H1 (cell line): ENCODE measurements around the gene FUT4. TPM values are rescaled to one million over a fixed set of nuclear protein-coding genes. Genes with fewer than 3 reads are reported as not detected.

Experiments used
- CTCF ChIA-PET: fragments of 300-600 bp; sonication (Branson Sonifier 250); formaldehyde crosslinking; loops from one replicate; lab custom pipeline; 2021; ENCODE audit not compliant: partially characterized antibody; lab: Charles Lee
- POLR2A ChIA-PET: fragments of 300-600 bp; sonication (Branson Sonifier 250); formaldehyde crosslinking; loops from one replicate; lab custom pipeline; 2021; ENCODE audit warnings: inconsistent platforms; ENCODE audit not compliant: partially characterized antibody; lab: Charles Lee
- DNase-seq, 2 experiments: peaks; one replicate each; pipeline versions ENCODE4 v3.0.0 to v3.0.0-alpha.2; 2010 to 2022; ENCODE audit warnings: low spot score in 2 of 2, low read depth in 1 of 2, mixed read lengths in 1 of 2
- FAIRE-seq: peaks from 2 replicates; lab custom pipeline; 2011; peaks lifted over from hg19 to GRCh38; lab: Jason Lieb, UNC
- H2AFZ ChIP-seq: 2 replicates; pipeline ENCODE4 v1.8.1; 2012; ENCODE audit warnings: low read length, inconsistent platforms
- H2AK5ac ChIP-seq: 2 replicates; pipeline ENCODE4 v1.6.1; 2013; ENCODE audit warnings: low read depth, low read length
- H2BK120ac ChIP-seq: replicated peaks from 2 replicates; pipeline ENCODE3; 2013; ENCODE audit warnings: low read depth, low read length, inconsistent platforms
- H2BK12ac ChIP-seq: 2 replicates; pipeline ENCODE4 v1.6.1; 2013; ENCODE audit warnings: low read depth, low read length
- H2BK15ac ChIP-seq: 2 replicates; pipeline ENCODE4 v1.6.1; 2013; ENCODE audit warnings: low read length
- H2BK20ac ChIP-seq: 2 replicates; pipeline ENCODE4 v1.6.1; 2013; ENCODE audit warnings: low read length
- H2BK5ac ChIP-seq: 2 replicates; pipeline ENCODE4 v1.6.1; 2013; ENCODE audit warnings: low read depth, low read length
- H3K14ac ChIP-seq: 2 replicates; pipeline ENCODE4 v1.6.1; 2013; ENCODE audit warnings: inconsistent platforms; ENCODE audit not compliant: insufficient read length
- H3K18ac ChIP-seq: 2 replicates; pipeline ENCODE4 v1.6.1; 2013; ENCODE audit warnings: low read length; ENCODE audit errors: extremely low read depth
- H3K23ac ChIP-seq: 2 replicates; pipeline ENCODE4 v1.6.1; 2013; ENCODE audit warnings: inconsistent platforms; ENCODE audit not compliant: insufficient read length
- H3K23me2 ChIP-seq: 2 replicates; pipeline ENCODE4 v1.6.1; 2013; ENCODE audit warnings: low read depth, low read length
- H3K27ac ChIP-seq: 2 replicates; pipeline ENCODE4 v1.6.1; 2011; ENCODE audit warnings: low read depth, low read length, inconsistent platforms
- H3K27me3 ChIP-seq, 4 experiments: replicated peaks in 1 of 4; 1 replicate in 1 of 4; 2 replicates in 3 of 4; pipeline versions ENCODE4 v1.6.1 to v1.8.1; 2011 to 2013; ENCODE audit warnings: low read length in 3 of 4, mild to moderate bottlenecking in 3 of 4, inconsistent platforms in 2 of 4, mixed read lengths in 2 of 4, moderate library complexity in 1 of 4; ENCODE audit not compliant: control insufficient read depth in 3 of 4, insufficient read depth in 3 of 4; ENCODE audit errors: extremely low read depth in 1 of 4
- H3K36me3 ChIP-seq, 4 experiments: 2 replicates each; pipeline versions ENCODE4 v1.6.1 to v1.8.1; 2011 to 2013; ENCODE audit warnings: mild to moderate bottlenecking in 4 of 4, low read length in 3 of 4, moderate library complexity in 2 of 4, control low read depth in 1 of 4, inconsistent platforms in 1 of 4; ENCODE audit not compliant: insufficient read depth in 4 of 4, control insufficient read depth in 2 of 4
- H3K4ac ChIP-seq: replicated peaks from 2 replicates; pipeline ENCODE3; 2013; ENCODE audit warnings: low read length, low read depth, mixed read lengths, inconsistent platforms; ENCODE audit not compliant: insufficient read length
- H3K4me1 ChIP-seq, 4 experiments: replicated peaks in 1 of 4; 1 replicate in 1 of 4; 2 replicates in 3 of 4; pipeline versions ENCODE4 v1.6.1 to v1.8.1; 2011 to 2013; ENCODE audit warnings: low read length in 3 of 4, inconsistent platforms in 2 of 4, mixed read lengths in 1 of 4; ENCODE audit not compliant: insufficient read depth in 4 of 4, control insufficient read depth in 3 of 4
- H3K4me2 ChIP-seq, 2 experiments: 2 replicates each; pipeline versions ENCODE4 v1.6.1 to v1.8.1; 2011 to 2013; ENCODE audit warnings: low read depth in 2 of 2, low read length in 2 of 2, control low read depth in 1 of 2, inconsistent platforms in 1 of 2, mild to moderate bottlenecking in 1 of 2; ENCODE audit not compliant: insufficient read depth in 1 of 2
- H3K4me3 ChIP-seq, 4 experiments: fragments of 200-600, 300-600 bp in 1 of 4; sonication (generic), shearing (Covaris generic), sonication (Bioruptor Twin) in 1 of 4; 2 replicates each; pipeline versions ENCODE4 v1.5.1 to v1.8.1; 2011 to 2016; ENCODE audit warnings: low read length in 4 of 4, low read depth in 3 of 4, control low read depth in 2 of 4, inconsistent platforms in 2 of 4, mild to moderate bottlenecking in 2 of 4, mixed read lengths in 1 of 4, moderate library complexity in 1 of 4; ENCODE audit not compliant: insufficient read depth in 2 of 4; ENCODE audit errors: extremely low read depth in 1 of 4
- H3K56ac ChIP-seq: replicated peaks from 2 replicates; pipeline ENCODE3; 2013; ENCODE audit warnings: low read depth, mild to moderate bottlenecking, mixed read lengths, low read length, inconsistent platforms; ENCODE audit not compliant: insufficient read length
- H3K79me1 ChIP-seq: 2 replicates; pipeline ENCODE4 v1.6.1; 2013; ENCODE audit warnings: low read depth, low read length, control low read depth
- H3K79me2 ChIP-seq, 2 experiments: 2 replicates each; pipeline versions ENCODE4 v1.6.1 to v1.8.1; 2012 to 2013; ENCODE audit warnings: low read length in 2 of 2, mild to moderate bottlenecking in 2 of 2, inconsistent platforms in 1 of 2; ENCODE audit not compliant: insufficient read depth in 2 of 2, control insufficient read depth in 1 of 2
- H3K9ac ChIP-seq, 4 experiments: replicated peaks in 1 of 4; 1 replicate in 1 of 4; 2 replicates in 3 of 4; pipeline versions ENCODE4 v1.6.1 to v1.8.1; 2011 to 2013; ENCODE audit warnings: low read depth in 3 of 4, low read length in 3 of 4, control low read depth in 2 of 4, mild to moderate bottlenecking in 2 of 4, moderate library complexity in 2 of 4, inconsistent platforms in 1 of 4; ENCODE audit errors: extremely low read depth in 1 of 4
- H3K9me3 ChIP-seq, 2 experiments: 2 replicates each; pipeline versions ENCODE4 v1.6.1 to v1.8.1; 2012 to 2013; ENCODE audit warnings: mild to moderate bottlenecking in 2 of 2, moderate library complexity in 2 of 2, control low read depth in 1 of 2, inconsistent platforms in 1 of 2, low read depth in 1 of 2, low read length in 1 of 2, mixed read lengths in 1 of 2; ENCODE audit not compliant: insufficient read depth in 2 of 2
- H4K20me1 ChIP-seq, 2 experiments: replicated peaks in 1 of 2; 2 replicates each; pipeline versions ENCODE3 to v1.8.1; 2011 to 2013; ENCODE audit warnings: inconsistent platforms in 2 of 2, low read length in 2 of 2, mild to moderate bottlenecking in 1 of 2; ENCODE audit not compliant: insufficient read depth in 2 of 2, control insufficient read depth in 1 of 2
- H4K5ac ChIP-seq: 2 replicates; pipeline ENCODE4 v1.6.1; 2013; ENCODE audit warnings: low read length, low read depth, mixed read lengths, inconsistent platforms; ENCODE audit not compliant: insufficient read length
- H4K8ac ChIP-seq: 2 replicates; pipeline ENCODE4 v1.8.0; 2013; ENCODE audit warnings: mild to moderate bottlenecking, moderate library complexity, low read length, inconsistent platforms; ENCODE audit not compliant: insufficient read depth; ENCODE audit errors: extremely low read depth
- H4K91ac ChIP-seq: replicated peaks from 2 replicates; pipeline ENCODE3; 2013; ENCODE audit warnings: low read length, mixed read lengths, inconsistent platforms; ENCODE audit not compliant: insufficient read length
- BCL11A ChIP-seq, 2 experiments: IDR thresholded peaks; one replicate each; pipeline ENCODE4 v1.6.1; 2011; ENCODE audit warnings: low read depth in 2 of 2, low read length in 2 of 2, mild to moderate bottlenecking in 2 of 2
- CBX5 ChIP-seq: fragments of 300-800, 300-1000 bp; sonication (generic); IDR thresholded peaks from 2 replicates; pipeline ENCODE4 v1.7.1; 2016; ENCODE audit warnings: antibody characterized with exemption, low read length, low read depth
- CTBP2 ChIP-seq: IDR thresholded peaks from 2 replicates; pipeline ENCODE4 v1.7.0; 2011; ENCODE audit warnings: borderline replicate concordance, mild to moderate bottlenecking, moderate library complexity, mixed read lengths, low read length; ENCODE audit not compliant: insufficient read depth, insufficient read length
- EZH2 ChIP-seq: fragments of 200-600 bp; sonication (generic); IDR thresholded peaks from 2 replicates; pipeline ENCODE4 v1.7.1; 2012; ENCODE audit warnings: low read depth, mild to moderate bottlenecking, moderate library complexity, low read length, inconsistent platforms; ENCODE audit not compliant: severe bottlenecking
- MAX ChIP-seq: IDR thresholded peaks from 2 replicates; pipeline ENCODE4 v1.6.1; 2012; ENCODE audit warnings: inconsistent platforms
- NRF1 ChIP-seq: IDR thresholded peaks from 2 replicates; pipeline ENCODE4 v1.6.1; 2011; ENCODE audit warnings: mild to moderate bottlenecking, low read depth, low read length, improper control_type of control experiment
- SRF ChIP-seq: IDR thresholded peaks from 2 replicates; pipeline ENCODE4 v1.6.1; 2011; ENCODE audit warnings: mild to moderate bottlenecking, low read depth, low read length, moderate library complexity
- TEAD4 ChIP-seq: IDR thresholded peaks from 2 replicates; pipeline ENCODE4 v1.6.1; 2012; ENCODE audit warnings: low read depth, low read length, inconsistent platforms, mixed read lengths
- WGBS, 2 experiments: shearing (Covaris generic) in 1 of 2; methylation state at CpG; one replicate each; pipeline versions ENCODE4 v1.1.6 to v1.1.7; 2013 to 2015; ENCODE audit warnings: low lambda C conversion rate in 2 of 2, mixed read lengths in 2 of 2, inconsistent platforms in 1 of 2, low coverage in 1 of 2, missing lambda C conversion rate in 1 of 2; ENCODE audit not compliant: insufficient replicate concordance in 2 of 2, insufficient coverage in 1 of 2, insufficient read length in 1 of 2; ENCODE audit errors: extremely low coverage in 1 of 2, missing lambda C conversion rate in 1 of 2; 5-methylcytosine and 5-hydroxymethylcytosine counted together
- polyA plus RNA-seq, 7 experiments: library from polyadenylated mRNA; depleted of rRNA in 3 of 7; stranded (reverse) in 5 of 7; unstranded in 2 of 7; fragments of >200 nt in 5 of 7; fragments of 200-250 nt in 2 of 7; gene quantifications; 1 replicate in 5 of 7; 2 replicates in 1 of 7; 4 replicates in 1 of 7; pipeline versions ENCODE4 v1.2.1 to v1.2.3, GENCODE V29; 2011 to 2013; ENCODE audit warnings: missing spikeins in 2 of 7, mixed read lengths in 2 of 7
- total RNA-seq: library from RNA; stranded (reverse); fragmentation: NEBNext Ultra II Directional; extraction: Animal tissue kit (Norgen Biotek cat#: 25700); gene quantifications from 2 replicates; pipeline ENCODE4 v1.2.1, GENCODE V29; 2021
- TF ChIP-seq, protein P1 (sequence below): IDR thresholded peaks from 2 replicates; pipeline ENCODE4 v1.6.1; 2011; ENCODE audit warnings: low read depth, mild to moderate bottlenecking, low read length; ENCODE audit not compliant: insufficient read depth

Gene FUT4
- total and polyA plus RNA-seq, 2 of the 8 experiments (the other 6 are each of a cell fraction or from before 2014, with no cell fraction given), result 2.6 to 8.0 TPM

GRCh38 chr11:94549146-94549545 is 5.4 kb downstream of the FUT4 start:
- Histone ChIP-seq H3K4ac (no peak overlapping the region), H3K79me1 (0 out of 2 replicates have a peak, but pooled peaks cover 2% of the 10 kb centered on the region), H3K4me3 (no peak overlapping the region), H3K18ac (no peak overlapping the region), H3K27me3 (peaks cover 6 to 20% (median 17%) of the 10 kb centered on the region in 4 experiments; a peak in 6 of 7 replicates), H3K23ac (no peak overlapping the region), H2AK5ac (no peak overlapping the region), H2AFZ (no peak overlapping the region), H3K14ac (no peak overlapping the region), H3K4me2 (no peak overlapping the region), H3K9me3 (no peaks in the 10 kb centered on the region), H2BK20ac (no peak overlapping the region), H3K23me2 (peaks cover 15% of the 10 kb centered on the region), H2BK12ac (no peak overlapping the region), H4K91ac (no peak overlapping the region), H3K56ac (no peak overlapping the region), H3K36me3 (no peaks in the 10 kb centered on the region), H3K9ac (no peak overlapping the region), H2BK5ac (no peak overlapping the region), H4K8ac (no peak overlapping the region), H3K27ac (no peak overlapping the region), H3K79me2 (no peaks in the 10 kb centered on the region), H4K5ac (no peak overlapping the region), H2BK120ac (no peak overlapping the region), H2BK15ac (no peak overlapping the region), H3K4me1 (peaks cover 2 to 8% (median 6%) of the 10 kb centered on the region in 4 experiments; a peak in 6 of 7 replicates), H4K20me1 (peaks cover 0 to 3% of the 10 kb centered on the region in 2 experiments)
- FAIRE-seq (no peak), DNase-seq (no peak)
- 87% methylated on average over 5 of the region's 5 CpGs; no CpG with 5 or more reads in 1 of the 2 experiments for WGBS, 2 experiments
- ChIA-PET CTCF (interaction anchor here (2.4 kb wide), 1 partner anchor 29 kb away, joined by 8 read pairs; no protein-coding TSS in a partner anchor), POLR2A (no interaction called here)
- TF ChIP-seq, protein P1, sequence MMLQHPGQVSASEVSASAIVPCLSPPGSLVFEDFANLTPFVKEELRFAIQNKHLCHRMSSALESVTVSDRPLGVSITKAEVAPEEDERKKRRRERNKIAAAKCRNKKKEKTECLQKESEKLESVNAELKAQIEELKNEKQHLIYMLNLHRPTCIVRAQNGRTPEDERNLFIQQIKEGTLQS, result no peak
- no peak for TF ChIP-seq BCL11A (IDR thresholded peaks at IDR 0.05; ENCODE audit: low read depth in 2 of 2, low read length in 2 of 2)
- no peak for TF ChIP-seq NRF1
- TF ChIP-seq SRF, result no peak
- no peak for TF ChIP-seq MAX
- TF ChIP-seq EZH2, result no peak
- TF ChIP-seq TEAD4, result no peak
- TF ChIP-seq CBX5, result no peak
- TF ChIP-seq CTBP2, result no peak
